Measurements from ENCODE around the gene B4GALT1.

DNA sequence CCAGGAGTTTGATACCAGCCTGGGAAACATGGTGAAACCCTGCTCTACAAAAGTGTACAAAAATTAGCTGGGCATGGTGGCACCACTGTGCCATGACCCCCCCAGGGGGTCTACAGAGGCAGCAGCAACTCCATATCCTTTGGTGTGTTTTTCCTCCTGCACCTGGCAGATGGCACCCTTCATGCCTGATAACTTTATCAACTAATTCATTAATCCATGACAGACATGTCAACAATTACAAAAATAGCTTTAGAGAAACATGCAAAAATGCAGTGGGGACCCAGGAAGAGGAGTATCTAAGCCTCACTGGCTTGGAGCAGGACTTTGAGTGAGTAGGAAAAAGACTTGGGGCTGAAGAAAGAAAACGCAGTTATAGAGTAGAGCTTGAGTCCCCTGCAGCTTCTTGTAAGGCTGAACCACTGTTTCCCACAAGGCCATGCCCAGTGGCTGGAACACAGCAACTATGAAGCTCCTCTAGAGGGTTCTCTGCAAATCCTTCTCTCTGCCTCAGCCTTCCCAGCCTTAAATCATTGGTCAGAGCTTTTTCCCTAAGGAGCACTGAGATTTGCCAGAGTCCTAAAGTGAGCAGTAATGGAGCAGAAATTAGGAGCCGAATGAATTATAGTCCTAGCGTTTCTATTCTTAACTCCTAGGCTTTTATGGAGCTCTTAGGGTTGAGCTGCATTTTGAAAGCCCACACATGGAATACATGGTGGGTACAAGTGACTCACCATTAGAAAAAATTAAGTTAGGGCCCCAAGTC, 25.5 kb upstream of the B4GALT1 start:
- TF ChIP-seq, protein P1, sequence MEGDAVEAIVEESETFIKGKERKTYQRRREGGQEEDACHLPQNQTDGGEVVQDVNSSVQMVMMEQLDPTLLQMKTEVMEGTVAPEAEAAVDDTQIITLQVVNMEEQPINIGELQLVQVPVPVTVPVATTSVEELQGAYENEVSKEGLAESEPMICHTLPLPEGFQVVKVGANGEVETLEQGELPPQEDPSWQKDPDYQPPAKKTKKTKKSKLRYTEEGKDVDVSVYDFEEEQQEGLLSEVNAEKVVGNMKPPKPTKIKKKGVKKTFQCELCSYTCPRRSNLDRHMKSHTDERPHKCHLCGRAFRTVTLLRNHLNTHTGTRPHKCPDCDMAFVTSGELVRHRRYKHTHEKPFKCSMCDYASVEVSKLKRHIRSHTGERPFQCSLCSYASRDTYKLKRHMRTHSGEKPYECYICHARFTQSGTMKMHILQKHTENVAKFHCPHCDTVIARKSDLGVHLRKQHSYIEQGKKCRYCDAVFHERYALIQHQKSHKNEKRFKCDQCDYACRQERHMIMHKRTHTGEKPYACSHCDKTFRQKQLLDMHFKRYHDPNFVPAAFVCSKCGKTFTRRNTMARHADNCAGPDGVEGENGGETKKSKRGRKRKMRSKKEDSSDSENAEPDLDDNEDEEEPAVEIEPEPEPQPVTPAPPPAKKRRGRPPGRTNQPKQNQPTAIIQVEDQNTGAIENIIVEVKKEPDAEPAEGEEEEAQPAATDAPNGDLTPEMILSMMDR (IDR thresholded peaks at IDR 0.05) = no peak
- no peak for TF ChIP-seq EZH2 (IDR thresholded peaks at IDR 0.05)
- TF ChIP-seq EZH2phosphoT487 (IDR thresholded peaks at IDR 0.05) = no peak

Measured in neural progenitor cell (in vitro differentiated cells).